Stimulated activated CD4-positive, alpha-beta T cell treated with anti-CD3 and anti-CD28 coated beads, Interleukin-2, amount 100 ng/mL, for 48 hours (primary cell): ENCODE data around the gene DYNC1H1.

Experiments used
- DNase-seq, 2 donors: peaks; one replicate each; pipeline ENCODE4 v3.0.0-alpha.2; 2020

Gene DYNC1H1

DNA sequence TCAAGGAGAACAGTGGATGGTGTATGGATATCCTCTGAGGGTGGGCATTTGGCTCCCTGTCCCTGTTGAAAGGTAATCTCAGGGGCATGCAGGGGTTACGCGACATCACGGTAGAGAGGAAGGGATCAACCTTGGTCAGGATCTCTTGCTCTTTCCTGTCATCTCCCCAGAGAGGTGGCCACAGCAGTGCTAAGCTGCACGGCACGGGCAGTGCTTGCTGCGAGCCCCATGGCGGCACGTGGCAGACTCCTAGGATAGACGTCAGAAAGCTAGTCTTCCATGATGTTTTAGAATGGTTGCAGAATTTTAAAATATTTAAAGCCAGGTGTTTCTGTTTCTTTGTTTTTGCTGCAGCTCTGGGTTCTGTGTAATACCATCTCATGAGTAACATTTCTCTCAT, 41.0 kb downstream of the DYNC1H1 start:
- no peak for DNase-seq

DNA sequence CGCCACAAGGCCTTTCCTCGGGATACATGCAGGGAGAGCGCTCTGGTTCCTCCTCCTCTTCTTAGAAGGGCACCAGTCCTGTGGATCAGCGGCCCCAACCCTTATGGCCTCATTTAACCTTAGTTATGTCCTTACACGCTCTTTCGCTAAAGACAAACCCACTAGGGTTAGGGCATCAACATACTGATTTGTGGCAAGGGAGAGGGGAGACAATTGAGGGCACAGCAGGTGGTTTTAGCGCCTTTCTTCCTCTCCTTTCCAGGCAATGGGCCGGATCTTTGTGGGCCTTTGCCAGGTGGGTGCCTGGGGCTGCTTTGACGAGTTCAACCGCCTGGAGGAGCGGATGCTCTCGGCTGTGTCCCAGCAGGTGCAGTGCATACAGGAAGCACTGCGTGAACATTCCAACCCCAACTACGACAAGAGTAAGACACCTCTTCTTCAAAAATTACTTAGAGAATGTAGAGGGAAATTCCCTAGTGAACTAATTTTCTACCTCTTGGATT, 43.6 kb downstream of the DYNC1H1 start:
- DNase-seq = no peak

DNA sequence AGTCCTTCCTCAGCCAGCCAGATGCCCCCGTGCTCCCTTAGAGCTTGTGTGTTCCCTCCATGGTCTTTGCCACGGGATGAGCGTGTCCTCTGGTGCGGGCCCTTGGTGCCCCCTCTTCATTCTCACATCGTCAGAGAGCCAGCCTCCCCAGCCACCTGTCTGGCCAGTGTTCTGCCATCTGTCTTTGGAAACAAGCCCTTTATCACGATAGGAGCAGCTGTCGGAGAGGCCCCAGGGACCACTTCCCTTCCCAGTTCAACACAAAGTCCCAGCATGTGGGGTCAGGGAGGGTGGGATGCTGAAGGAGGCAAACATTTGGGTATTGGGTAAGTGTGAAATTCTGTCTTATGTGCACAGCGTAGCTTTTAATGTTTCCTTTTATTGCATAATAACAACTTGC, 44.5 kb downstream of the DYNC1H1 start:
- DNase-seq = no peak

DNA sequence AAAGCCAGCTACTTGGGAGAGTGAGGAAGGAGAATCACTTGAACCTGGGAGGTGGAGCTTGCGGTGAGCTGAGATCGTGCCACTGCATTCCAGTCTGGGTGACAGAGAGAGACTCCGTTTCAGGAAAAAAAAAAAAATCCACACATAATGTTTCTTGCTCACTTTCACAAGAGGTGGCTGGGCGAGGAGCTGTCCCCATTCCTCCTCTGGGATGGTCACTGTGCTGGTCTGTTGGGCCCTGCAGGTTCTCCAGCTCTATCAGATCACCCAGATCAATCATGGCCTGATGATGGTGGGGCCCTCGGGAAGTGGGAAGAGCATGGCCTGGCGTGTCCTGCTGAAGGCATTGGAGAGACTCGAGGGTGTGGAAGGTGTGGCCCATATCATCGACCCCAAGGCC, 47.3 kb downstream of the DYNC1H1 start:
- no peak for DNase-seq

DNA sequence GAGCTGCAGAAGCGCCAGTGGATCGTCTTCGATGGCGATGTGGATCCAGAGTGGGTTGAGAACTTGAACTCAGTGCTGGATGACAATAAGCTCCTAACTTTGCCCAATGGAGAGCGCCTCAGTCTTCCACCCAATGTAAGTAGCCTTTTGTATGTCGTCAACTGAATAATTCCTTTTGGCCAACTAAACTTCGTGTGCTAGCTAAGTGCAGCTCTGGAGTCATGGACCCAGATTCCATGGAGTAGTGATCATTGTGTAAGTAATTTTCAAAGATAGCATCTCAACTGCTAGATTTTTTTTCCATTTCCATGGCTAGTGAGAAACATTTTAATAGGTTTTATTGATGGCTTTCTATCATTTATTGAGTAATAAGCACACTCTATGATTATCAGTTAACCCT, 48.0 kb downstream of the DYNC1H1 start:
- no peak for DNase-seq

DNA sequence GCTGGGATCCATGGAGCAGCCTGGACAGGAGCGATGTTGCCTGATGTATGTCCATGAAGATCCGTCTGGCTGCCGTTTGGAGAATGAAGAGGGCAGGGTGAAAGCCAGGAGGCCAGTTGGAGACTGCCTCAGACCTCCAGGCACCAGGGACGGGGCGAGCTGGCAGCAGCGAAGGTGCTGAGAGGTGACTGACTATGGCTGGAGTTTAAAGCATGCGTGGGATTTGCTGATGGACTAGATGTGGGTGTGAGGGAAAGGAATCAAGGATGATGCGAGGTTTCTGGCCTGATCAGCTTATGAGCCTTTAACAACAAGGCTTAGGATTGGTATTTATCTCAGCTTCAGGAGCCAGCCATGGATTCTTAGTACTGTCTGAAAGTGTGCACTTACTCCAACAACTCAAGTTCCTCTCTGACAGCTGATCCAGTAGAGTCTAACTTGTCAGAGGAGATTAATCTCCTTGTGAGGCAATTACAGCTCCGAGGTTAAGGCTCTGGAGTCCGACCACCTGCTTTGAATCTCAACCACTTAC, 49.4 kb downstream of the DYNC1H1 start:
- DNase-seq = no peak

DNA sequence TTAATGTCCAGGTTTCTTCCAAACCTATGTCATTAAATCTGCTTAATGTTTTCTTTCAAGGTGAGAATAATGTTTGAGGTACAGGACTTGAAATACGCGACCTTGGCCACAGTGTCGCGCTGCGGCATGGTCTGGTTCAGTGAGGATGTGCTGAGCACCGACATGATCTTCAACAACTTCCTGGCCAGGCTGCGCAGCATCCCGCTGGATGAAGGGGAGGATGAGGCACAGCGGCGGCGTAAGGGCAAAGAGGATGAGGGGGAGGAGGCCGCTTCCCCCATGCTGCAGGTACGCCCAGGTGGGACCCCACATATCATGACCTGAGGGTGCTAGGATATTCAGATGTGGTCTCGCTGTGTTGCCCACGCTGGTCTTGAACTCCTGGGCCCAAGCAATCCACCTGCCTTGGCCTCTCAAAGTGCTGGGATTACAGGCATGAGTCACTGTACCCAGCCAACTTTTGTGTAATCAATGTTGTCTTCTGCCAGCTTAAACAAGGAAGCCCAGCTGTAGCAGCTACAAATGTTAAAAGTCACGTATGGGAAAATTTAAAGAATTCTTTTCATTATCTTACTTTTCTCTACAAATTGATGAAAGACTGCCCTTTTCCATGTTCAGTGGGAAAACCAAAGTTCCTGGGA, 50.8 kb downstream of the DYNC1H1 start:
- DNase-seq = no peak

DNA sequence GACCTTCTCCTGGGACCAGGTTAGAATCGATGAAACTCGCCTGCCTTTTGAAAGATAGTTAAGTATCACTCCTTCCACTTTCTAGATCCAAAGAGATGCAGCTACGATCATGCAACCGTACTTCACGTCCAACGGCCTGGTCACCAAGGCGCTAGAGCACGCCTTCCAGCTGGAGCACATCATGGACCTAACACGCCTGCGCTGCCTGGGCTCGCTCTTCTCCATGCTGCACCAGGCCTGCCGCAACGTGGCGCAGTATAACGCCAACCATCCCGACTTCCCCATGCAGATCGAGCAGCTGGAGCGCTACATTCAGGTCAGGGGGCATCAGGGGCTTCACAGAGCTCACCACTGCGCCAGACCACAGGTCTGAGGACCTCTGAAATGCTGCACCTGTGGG, 51.4 kb downstream of the DYNC1H1 start:
- no peak for DNase-seq

DNA sequence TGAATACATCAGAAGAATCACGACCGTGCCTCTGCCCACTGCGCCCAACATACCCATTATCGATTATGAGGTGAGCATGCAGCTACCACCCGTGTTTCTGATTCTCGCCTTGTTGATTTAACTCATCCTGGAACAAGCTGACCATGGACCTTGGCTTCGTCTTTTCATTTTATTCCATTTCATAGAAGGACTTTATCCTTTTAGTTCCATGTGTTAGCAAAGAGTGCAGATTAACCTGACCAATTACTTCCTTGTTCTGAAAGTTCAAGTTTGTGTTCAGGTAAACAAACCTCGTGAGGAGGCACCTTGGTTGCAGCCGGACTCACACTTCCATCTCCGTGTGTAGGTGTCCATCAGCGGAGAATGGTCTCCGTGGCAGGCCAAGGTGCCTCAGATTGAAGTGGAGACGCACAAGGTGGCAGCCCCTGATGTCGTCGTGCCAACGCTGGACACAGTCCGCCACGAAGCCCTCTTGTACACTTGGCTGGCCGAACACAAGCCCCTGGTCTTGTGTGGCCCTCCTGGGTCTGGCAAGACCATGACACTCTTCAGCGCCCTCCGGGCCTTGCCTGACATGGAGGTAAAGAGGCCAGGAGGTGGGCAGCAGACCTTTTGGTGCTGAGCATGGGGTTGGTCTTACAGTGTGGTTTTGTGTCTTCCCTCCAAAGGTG, 52.2 kb downstream of the DYNC1H1 start:
- DNase-seq = no peak

DNA sequence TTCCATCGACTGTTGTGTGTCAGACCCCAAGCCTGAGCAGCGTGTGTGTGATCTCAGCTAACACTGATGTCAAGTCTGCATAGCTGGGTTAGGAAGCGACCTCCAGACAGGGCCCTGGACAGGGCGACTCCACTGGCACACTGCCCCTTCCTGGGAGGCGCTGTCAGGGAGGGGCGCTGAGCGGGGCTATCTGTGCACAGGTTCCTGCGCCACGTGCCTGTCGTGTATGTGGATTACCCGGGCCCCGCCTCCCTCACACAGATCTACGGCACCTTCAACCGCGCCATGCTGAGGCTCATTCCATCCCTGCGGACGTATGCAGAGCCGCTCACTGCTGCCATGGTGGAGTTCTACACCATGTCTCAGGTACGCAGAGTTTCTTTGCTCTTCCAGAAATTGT, 53.9 kb downstream of the DYNC1H1 start:
- no peak for DNase-seq

DNA sequence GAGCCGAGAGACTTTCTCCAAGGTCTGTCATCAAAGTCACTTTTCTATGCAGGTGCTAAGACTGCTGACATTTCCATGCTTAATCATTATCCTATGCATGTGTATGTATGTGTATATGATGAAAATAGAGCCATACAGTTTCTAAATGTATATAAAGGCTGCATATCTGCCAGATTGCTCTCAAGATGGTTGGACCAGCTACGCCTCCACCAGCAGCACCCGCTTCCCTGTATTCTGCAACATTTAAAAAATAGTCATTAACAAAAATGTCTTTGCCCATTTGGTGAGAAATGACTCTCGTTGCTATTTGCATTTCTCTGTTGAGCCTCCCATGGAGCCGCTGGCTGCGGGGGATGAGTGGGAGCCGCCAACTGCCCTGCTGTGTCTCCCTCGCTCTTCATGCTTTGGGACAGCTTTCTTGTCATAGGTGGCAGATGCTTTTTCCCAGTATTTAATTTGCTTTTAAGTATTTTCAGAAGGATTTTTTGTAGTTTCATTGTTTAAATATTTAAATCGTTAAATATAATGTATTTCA, 54.7 kb downstream of the DYNC1H1 start:
- DNase-seq = no peak

DNA sequence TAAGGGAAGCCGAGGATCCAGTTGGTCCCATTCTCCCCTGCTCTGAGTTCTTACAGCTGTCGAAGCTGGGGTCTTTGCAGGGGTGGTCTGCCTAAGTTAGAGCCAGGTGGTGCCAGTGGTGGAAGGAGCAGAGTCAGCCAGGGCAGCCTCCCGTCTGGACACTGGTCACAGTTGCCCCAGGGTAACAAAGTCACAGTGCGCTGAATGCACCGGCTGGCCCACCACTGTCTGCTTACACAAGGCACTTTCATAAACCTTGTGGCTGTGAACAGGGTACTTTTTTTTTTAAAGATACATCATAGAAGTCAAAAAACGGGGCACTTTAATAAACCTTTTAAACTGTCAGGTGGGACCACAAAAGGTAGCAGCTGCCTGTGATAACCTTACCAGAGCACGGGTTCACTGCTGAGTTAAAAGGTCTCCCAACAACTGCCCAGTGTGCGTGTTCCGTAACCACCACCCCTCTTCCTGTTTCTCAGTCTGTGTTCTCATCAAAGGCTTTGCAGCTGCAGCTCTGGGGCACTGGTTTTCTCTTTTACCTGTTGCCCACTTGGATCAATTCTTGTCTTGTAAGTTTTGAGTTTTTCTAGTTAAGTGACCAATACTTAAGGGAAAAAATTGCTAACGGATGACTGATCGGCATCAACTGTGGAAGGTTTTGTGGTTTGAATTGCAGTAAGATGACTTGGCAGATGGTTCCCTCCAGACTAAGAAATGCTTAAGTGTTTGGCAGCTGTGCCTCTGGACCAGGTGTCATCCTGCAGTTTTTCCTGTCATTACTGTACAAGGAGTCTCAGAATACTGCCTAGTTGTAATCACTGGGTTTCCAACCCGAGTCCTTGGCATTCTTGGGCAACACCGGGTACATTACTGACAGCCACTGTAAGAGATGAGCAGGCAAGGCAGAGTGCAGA, 55.9 kb downstream of the DYNC1H1 start:
- peak; percentile 8 to 34 for DNase-seq

DNA sequence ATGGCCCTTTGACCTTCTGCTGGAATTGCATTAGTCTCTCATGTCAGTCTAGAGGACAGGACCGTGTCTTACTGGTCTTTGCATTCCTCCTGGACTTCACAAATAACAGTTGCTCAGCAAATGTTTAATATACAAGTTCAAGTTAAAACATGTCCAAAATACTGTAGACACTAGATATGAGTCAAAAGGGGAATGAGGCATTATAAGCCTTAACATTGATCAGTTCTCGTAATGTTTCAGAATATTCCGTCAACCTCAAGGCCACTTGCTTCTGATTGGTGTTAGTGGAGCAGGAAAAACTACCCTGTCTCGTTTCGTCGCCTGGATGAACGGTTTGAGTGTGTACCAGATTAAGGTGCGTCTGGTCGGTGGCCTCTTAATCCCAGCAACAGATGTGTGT, 62.6 kb downstream of the DYNC1H1 start:
- DNase-seq = no peak

DNA sequence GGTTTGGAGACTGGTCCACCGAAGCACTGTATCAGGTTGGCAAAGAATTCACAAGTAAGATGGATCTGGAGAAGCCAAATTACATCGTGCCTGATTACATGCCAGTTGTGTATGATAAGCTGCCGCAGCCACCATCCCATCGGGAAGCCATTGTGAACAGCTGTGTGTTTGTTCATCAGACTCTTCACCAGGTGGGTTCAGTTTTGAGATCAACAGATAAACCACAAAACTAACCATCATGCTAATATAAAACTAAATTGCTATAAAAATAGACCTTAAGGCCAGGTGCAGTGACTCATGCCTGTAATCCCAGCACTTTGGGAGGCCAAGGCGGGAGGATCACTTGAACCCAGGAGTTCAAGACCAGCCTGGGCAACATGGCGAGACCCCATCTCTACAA, 63.6 kb downstream of the DYNC1H1 start:
- DNase-seq = no peak

DNA sequence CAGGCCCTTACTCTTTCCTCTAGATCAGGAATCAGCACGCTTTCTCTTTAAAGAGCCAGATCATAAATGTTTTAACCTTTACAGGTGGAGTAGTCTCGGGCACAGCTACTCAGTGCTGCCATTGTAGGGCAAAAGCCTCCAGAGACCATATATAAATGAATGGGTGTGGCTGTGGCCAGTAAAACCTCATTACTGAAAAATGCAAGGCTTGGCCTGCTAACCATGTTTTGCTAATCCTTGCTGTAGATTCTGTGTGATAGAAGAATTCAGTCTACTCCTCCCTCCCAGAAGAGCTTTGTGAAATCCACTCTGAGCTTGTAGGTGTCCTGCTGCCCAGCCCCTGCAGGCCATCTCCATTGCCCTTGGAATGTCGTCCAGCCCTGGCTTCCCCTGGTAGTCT, 64.4 kb downstream of the DYNC1H1 start:
- DNase-seq = no peak

DNA sequence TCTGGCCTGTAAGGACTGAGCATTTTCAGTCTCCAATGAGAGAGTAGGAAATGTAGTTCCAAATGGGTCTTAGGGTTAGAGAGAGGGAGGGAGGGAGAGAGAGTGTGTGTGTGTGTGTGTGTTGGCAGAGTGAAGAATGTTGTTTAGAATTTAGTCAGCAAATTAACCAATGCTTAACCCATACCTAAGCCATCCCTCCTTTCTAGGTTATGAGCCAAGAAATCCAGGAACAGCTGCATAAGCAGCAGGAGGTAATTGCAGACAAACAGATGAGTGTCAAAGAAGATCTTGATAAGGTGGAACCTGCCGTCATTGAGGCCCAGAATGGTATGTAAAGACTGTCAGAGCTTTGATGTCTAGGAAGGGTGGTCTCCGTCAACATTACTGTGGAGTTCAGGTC, 65.6 kb downstream of the DYNC1H1 start:
- no peak for DNase-seq

DNA sequence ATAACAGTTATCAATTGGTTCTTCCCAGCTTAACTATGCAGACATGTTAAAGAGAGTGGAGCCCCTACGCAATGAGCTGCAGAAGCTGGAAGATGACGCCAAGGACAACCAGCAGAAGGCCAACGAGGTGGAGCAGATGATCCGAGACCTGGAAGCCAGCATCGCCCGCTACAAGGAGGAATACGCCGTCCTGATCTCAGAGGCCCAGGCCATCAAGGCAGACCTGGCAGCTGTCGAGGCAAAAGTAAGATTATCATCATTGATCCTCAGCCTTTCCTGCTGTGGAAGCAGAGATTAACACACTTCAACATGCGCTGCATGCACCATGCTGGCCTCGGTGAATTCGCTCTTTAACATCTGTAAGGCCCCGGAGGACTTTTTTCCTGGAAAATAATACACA, 68.9 kb downstream of the DYNC1H1 start:
- DNase-seq = no peak

DNA sequence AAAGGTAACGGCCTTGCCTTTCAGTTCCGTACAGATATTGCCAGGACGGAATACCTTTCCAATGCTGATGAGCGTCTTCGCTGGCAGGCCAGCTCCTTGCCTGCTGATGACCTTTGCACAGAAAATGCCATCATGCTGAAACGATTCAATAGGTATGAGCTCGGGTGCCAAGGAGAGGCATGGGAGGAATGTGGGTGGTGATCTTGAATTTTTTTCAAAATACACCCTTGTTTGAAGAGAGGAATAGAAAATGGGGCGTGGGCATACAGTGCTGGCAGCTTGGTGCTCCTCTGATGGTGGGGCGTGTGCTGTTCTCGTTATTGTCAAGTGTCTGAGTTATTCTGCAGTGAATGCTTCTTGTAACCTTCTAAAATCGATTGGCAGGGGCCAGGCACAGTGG, 69.9 kb downstream of the DYNC1H1 start:
- DNase-seq = no peak

DNA sequence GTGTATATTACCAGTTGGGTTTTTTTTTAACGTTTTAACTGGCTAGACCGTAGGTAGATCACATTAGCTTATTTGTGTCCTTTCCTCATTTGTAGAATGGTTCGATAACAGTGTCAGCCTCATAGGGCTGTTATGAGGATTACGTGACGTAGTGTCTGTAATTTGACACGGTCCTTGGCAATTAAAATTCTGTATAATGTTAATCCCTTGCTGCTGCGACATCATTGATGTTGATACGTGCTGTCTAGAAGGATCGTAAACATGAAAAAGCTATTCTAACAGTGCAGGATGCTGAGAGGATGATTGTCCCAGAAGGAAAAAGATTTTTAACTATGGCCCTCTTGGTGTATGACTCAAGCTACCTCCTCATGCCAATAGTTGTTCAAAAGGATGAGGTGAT, 71.5 kb downstream of the DYNC1H1 start:
- DNase-seq = no peak

DNA sequence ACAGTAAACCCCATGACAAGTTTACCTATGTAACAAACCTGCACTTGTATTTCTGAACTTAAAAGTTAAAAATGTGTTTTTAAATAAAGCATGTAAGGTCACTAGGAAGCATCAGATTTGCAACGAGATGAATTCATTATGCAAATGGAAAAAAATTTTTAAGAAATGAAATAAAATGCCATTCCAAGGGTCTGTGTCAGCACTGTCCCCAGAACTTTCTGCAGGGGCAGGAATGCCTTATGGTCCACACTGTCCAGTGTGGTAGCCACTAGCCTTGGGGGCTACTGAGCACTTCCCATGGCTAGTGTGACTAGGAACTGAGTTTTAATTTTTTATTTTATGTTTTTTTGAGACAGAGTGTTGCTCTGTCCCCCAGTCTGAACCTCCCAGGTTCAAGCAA, 73.3 kb downstream of the DYNC1H1 start:
- DNase-seq = no peak

DNA sequence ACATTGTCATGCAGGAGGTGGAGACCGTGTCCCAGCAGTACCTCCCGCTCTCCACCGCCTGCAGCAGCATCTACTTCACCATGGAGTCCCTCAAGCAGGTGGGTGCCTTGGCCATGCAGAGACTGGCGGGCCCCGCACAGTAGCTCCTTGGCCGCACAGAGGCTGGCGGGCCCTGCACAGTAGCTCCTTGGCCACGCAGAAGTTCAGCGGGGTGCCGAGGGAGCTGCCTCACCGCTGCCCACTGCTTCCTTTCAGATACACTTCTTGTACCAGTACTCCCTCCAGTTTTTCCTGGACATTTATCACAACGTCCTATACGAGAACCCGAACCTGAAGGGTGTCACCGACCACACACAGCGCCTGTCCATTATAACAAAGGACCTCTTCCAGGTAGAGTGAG, 74.8 kb downstream of the DYNC1H1 start:
- DNase-seq = no peak

DNA sequence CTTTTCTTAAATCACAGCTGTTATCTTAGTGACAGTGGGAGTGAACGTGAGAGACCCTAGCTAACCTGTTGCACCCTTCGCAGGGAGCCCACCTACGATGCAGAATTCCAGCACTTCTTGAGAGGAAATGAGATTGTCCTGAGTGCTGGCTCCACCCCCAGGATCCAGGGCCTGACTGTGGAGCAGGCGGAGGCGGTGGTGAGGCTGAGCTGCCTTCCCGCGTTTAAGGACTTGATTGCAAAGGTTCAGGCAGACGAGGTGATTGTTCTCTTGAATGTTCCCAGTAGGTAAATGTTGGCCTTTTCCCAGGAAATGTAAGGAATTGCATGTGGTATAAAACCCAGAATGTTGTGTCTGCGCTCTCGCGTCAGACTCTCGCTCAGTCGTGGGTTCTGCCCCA, 75.8 kb downstream of the DYNC1H1 start:
- no peak for DNase-seq

DNA sequence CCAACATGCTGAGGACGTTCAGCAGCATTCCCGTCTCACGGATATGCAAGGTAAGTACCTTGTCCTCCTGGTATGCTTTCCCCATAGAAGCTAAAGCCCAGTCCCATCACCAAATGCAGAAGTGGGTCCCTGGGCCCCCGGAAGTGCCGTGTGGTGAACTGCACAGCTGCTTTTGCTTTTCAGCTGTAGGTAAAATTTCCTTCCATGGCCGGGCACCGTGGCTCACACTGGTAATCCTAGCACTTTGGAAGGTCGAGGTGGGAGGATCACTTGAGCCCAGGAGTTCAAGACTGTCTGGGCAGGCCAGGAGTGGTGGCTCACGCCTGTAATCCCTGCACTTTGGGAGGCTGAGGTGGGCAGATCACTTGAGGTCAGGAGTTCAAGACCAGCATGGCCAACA, 78.3 kb downstream of the DYNC1H1 start:
- no peak for DNase-seq
